Measurements from ENCODE around the gene SV2C.

SV2C gene

DNA sequence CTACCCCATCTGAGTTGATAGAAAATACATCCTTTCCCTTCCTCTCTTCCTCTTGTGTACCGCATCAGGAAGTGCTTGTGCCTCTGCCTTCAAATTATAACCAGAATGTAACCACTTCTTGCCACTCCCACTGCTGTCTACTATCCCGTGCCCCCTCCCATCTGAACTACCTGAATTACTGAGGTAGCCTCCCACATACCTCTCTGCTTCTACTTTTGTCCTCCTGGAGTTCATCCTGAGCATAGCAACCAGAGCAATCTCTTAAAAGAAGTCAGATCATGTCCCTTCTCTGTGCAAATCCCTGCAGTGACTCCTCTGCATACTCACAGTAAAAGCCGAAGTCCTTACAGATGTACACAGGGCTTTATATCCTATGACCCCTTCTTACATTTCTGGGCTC lies 23.0 kb downstream of the SV2C start:
- no peak for DNase-seq

DNA sequence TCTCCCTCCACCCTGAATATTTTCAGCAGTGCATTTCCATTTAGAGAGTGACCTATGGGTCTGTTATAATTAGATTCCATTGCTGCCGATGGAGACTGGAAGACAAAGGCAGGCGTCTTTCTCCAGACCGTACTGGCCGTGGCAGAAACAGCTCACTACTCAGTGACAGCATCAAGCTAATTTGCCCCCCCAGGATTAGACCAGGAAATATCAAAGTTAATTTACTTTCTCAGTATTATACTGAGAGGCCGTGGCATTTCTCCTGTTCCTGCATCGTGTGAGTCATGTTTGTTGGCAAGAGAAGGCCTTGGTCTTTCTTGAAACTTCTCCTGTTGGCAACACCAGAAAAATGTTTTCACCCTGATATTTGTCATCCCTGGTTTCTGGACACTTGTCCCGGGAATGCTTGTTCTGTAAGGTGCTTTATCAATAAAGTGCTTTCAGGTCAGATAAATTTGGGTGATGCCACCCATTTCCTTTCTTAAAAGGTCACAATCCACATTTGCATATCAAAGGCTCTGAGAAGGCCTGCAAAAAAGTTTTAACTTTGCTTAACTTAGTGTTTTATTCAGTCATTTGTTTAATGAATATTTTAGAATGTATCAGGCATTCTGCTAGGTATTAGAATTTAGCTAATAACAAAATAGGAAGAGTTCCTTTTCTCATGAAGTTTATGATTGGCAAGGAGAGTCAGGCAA lies 28.4 kb downstream of the SV2C start:
- DNase-seq: no peak

DNA sequence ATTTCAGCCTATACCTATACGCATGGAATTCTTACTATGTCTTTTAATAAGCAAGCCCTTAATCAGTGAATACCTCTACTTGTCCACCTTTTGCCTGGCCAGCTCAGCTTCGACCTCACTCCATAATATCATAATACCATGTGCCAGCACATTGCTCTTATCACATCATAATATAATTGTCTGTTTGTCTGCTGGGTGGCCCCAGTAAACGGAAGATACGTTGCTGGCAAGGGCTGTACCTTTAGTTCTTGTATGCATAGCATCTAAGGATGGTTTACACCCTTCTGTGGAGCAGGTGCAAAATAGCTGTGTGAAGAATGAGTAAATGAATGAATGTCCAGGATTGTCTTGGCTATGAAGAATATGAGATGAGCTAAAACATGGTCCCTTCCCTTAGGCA lies 29.9 kb downstream of the SV2C start:
- DNase-seq: no peak

DNA sequence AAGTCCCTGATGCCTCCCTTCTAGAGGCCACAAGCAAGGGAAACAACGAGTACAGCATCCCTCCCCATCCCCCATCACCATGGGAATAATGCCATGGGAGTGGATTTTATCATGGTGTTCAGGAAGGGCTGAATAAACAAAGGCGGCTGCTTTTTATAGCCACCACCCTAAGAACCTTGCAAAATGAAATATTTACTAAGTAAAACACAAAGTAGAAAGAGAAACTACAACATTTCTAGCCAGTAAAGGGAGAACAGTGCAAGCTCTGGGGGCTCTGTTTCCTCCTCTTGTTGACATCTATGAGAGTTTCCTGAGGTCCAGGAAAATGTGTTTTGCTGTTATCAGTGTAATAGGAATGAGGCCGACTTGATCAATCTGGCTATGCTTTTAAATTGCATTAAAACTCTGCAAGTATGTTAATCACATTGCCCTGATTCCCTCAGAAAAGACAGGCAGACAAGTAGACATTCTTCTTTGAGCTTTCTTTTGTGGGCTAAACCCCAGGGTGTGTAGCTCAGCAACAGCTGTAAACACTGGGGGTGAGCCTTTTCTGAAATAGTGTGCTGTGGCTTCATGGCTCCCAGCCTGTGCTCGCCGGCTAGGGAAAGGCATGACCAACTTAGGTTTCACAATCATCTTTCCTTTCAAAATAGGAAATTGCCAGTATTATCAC lies 31.1 kb downstream of the SV2C start:
- DNase-seq: no peak

DNA sequence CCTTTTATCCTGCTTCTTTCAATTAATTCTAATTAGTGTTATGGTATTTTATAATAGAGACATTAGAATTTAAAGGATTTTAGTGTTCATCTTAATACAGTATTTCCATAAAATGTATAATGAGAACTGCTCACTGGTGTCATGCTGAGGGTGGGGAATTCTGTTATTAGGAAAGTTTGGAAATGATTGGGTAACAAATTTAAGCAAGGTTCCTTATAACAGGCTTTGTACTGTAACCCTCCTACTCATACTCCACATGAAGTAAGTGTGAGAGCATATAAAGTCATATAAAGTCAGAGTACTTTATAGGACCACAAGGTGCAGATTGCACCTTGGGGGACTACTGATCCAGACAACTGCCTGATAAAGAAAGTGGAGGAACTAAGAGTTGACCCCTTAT lies 42.2 kb downstream of the SV2C start:
- no peak for DNase-seq

DNA sequence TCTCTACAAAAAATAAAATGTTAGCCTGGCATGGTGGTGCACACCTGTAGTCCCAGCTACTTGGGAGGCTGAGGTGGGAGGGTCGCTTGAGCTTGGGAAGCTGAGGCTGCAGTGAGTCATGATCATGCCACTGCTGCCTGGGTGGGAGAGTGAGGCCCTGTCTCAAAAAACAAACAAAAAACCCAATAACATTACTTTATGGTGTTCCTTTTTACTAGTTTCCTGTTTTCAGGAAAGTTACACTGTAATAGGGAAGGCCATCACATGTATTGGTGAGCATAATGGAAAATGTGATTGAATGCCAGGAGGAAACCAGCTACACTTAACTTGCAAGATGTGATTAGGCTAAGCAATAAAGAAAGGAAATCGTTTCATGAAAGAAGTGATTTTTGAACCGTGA lies 42.7 kb downstream of the SV2C start:
- no peak for DNase-seq

DNA sequence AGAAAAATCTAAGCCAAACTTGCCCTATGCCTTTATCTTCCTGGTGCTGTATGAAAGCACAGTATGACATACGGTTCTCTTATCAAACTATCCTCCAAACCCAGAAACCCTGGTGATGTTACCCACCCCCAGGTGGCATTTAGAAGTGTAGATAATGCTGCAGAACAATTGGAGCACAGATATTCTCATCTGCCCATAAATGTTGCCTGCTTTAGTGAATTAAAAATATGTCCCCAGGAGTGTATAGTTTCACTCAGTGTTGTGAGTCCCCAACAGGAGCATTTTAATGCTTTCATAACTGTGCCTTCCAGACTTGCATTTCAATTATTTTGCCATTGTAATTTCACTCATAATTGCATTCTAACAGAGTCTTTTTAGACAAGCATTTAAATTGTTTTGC lies 50.8 kb downstream of the SV2C start:
- DNase-seq: no peak

DNA sequence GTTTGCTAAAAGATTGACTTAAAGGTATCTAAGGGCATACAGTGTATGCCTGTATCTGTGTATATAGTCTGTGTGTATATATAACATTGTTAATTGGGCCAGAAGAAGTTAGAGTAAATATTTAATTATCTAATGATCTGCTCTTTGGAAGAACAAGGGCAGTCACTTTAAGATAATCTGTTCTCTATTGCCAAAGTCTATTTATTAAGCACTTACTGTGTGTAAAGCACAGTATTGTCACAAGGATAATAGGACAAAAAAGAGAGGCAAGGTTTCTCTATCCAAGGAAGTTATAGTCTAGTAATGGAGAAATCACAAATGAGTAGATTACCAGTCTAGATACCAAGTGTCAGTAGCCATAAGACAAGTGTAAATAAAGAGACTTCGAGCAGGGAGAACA lies 51.5 kb downstream of the SV2C start:
- DNase-seq: no peak

DNA sequence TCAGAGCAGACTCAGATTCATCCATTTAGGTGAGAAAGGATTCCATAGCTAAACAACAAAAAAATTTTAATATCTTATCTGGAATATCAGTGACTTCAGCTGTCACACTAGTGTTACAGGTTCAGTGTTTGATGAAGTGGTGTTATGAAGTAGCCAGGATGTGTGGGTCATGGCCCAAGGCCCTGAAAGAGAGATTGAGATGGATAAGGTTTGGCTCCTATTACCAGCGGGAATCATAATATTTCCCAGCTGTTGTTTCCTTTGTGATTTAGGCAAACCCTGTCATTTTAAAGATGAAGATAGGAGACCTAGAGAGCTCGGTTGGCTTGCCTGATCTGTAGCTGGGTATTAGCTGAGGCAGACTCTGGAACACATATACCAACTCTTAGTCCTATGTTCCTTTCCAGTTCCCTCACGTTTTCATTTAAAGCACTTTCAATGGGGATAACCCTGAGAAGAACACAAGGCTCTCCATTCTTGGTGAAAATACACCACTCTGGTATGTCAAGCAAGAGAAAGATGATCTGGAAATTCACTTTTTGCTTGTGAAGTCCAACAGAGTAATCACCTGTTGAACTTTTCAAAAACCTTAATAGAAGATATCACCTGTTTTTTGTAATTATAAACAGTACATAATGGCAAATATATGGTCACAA lies 54.8 kb downstream of the SV2C start:
- no peak for DNase-seq

DNA sequence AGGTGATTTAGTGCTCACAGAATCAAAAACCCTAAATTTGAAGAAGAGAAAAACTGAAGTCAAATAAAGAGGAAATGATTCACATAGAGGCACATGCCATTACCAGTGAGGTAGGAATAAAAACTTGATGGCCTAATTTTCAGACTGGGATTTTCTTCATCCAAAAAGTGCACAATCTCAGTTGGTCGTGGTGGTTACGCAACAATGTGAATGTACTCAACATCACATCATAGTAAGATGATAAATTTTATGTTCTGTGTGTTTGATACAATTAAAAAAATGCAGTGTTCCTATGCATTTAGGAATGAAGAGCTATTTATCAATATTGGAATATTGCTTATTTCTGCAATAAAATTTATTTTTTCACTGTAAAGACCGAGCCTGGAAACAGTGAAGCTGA lies 60.7 kb downstream of the SV2C start:
- no peak for DNase-seq

DNA sequence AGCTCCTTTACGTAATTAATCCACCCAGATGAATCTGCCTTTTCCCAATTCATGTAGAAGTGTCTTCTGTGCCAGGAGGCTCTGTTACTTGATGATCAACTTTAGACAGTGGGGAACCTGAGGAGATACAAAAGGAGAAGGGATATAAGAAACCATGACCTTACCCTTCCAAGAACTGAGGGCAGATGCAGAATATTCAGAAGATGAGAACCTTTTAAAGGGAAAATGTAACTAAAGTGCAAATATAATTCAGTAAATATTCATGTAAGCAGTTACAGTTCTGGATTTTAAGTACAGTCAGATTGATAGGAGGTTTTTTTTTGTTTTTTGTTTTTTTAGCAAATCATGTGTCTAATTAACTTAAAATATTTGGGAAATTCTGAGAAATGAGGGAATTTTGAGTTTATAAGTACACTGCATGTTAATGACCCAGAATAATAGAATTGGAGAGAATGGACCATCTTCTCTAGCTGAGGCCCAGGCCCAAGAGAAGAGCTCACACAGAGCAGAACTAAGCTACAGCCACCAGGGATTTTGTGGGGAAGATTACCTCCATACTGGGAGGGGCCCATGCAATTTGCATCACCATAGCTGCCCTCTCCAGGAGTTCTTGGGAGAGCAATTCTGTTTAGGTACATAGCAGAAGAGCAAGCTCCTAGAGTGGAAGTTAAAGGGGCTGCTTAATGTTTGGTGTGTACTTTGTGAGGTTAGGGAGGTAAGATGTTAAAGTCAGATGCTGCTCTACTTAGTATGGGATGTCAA lies 61.5 kb downstream of the SV2C start:
- DNase-seq: no peak

DNA sequence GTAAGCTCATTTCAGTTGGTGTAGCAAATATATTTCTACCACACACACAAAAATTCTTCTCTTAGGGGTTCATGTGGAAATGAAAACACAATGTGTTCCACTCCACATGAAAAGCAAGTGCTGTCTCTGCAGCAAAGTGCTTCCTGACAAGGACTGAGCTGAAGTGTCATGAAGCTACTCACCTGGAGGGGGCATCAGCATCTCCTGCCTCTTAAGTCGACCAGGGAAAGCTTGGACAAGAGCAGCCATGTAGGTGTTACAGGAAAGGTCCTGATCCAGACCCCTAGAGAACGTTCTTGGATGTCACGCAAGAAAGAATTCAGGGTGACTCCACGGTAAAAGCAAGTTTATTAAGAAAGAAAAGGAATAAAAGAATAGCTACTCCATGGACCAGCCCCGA lies 62.8 kb downstream of the SV2C start:
- DNase-seq: no peak

DNA sequence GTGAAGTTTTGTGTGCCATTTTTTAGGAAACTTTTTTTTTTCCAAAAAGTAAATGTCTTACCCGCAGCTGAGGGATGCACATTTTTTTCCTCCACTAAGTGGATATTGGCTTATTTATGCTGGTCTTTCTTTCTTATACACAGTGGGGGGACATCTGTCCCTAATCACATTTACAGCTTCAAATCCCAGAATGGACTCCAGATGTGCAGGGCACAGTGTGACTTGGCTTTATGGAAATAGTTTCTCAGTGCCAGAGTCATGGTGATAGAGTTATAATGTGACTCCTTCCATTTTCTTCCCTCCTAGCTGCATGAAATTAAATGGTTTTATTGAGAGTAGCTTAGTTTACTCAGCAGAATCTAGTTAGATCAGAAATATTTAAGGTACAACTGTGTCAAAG lies 66.5 kb downstream of the SV2C start:
- DNase-seq: no peak

DNA sequence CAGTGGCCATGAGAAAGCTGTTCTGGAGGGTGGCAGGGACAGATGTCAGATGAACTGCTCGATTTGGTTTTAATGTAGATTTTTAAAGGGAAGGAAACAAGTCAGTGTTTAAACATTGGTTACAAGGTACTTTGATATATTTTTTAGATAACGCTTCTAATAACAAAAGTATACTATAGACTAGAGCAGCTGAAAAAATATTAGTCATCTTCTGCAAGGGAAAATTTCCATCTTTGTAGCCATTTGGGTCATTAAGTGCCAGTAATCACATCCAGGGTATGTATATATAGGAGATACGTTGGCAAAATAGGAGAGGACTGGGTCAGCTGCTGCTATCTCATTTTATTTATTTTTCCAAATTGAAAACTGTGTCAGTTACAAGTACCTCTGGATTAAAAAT lies 69.0 kb downstream of the SV2C start:
- no peak for DNase-seq

DNA sequence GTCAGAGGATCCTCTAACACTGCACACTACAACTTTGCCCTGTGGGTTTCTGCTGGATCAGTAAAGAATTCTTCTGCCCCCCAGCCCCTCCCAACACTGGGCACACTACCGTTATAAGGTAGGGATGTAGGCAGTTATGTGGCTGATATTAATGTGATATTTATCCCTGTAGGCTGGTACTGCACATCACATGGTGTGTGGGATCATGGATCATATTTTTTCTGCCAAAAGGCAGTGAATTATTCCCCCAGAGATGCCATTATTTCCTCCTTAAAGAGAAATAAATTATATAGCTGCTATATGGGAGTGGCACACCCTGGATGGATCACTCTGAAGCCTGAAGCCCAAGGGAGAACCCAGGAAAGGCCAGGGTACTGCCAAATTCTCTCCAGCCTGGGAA lies 69.5 kb downstream of the SV2C start:
- DNase-seq: no peak

DNA sequence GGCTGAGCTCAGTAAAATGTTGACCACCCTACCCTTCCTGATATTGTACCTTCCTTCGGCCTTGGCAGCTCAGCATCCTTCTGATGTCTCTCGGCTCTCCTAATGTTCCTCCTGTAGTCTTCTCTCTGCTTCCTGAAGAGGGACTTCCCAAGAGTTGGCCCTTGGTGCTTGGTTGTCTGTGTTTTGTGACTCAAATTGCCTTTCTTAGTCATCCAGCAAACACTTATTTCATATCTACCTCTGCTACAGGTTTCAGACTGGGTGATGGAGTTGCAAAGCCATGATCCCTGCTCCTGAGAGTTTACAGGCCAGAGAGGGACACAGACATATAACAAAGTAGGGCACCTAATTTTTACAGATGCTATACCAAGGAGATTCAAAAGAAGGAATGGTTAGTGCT lies 70.1 kb downstream of the SV2C start:
- DNase-seq: no peak

DNA sequence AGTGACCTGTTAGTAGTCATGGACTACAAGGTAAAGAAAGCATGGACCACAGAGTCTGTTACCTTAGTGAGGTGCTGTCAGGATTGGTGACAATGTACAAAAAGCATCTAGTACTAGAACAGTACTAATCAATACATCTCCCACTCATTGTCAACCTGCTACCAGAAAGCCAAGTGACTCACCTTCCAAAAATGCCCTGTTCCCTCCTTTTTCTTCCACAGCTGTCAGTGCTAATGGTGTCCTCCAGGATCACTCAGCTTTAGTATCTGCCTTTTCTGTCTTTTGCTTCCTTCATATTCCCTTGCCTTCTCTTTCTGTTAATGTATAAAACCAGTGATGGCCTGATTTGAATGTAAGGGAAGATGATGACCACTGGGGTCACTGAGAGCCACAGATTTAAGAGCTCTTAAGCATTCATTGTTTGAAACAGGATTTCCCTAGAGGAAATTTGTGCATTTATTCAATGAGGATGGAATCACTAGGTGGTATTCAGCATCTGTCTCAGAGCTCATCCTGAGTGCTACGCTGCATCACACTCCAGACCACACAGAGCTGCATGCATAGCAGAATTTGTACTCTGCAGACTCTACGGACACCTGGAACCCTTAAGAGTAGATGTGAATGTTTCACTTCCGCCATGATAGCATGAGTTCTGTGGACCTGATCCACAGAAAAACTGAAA lies 71.0 kb downstream of the SV2C start:
- DNase-seq: no peak

DNA sequence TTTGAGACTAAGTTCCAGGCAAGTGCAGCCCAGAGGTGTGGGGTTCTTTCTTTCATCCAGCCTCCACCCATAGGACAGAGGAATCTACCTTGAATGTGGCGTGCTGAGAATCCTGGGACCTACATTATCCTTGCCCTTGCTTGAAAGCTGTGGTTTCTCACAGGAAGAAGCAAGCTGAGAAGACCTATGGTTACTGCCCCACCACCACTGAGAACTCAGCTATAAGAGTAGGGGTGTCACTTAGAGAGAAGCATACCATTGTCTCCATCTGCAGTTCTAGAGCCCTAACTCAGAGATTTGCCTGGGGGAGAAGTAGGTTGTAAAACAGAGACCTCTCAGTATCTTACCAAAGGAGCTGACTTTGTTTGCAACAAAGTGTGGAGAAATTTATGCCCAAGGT lies 72.4 kb downstream of the SV2C start:
- DNase-seq: no peak

DNA sequence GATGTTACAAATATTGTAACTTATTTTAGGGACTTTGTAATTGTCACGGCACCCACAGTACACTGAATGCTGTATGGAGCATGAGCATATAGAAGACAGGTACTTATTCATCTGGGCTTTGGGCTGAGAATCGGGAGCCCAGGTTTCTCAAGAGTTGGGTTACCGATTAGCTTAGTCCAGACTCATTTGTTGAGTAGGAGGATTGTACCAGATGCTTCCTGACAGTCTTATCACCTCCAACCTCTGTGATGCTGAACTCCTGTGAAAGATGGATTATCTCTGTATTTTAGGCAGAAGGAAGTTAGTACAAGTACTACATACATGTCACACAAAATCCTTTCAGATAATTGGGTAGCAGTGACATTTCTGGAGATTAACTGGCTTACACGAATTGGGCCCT lies 79.2 kb downstream of the SV2C start:
- DNase-seq: no peak

DNA sequence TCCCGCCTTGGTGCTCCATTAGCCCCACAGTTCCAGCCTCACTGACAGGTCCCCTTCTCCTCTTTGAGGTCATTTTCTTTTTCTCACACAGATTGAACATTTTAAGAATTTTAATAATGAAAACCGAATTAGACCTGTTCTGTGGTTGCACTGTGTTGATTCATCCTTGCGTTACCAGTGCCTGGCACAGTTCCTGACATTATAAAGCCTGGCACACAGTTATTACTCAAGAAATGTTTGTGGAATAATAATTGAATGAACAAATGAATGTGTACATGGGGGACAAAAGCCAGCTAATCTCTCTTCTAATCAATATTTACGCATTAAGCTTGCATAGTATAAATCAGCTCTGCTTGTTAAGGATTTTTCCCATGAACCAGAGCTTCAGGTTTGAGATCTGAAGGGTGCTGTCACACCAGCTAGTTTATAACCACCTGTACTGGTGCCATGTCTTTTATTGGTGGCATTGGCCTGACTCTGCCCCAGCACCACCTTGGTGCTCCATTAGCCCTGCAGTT lies 80.0 kb downstream of the SV2C start:
- no peak for DNase-seq

DNA sequence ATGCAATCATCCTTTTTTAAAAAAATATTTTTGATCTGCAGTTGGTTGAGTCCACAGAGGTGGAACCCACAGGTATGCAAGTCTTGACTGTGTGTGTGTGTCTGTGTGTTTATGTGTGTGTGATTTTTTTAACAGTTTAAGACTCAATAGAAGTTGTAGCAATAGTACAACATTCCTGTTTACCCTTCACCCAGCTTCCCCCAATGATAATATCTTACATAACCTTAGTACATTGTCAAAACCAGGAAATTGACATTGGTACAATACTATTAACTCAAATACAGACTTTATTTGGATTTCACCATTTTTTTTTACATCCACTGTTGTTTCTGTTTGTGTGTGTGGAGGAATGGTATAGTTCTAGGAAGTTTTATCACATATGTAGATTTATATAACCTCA lies 81.8 kb downstream of the SV2C start:
- DNase-seq: no peak

DNA sequence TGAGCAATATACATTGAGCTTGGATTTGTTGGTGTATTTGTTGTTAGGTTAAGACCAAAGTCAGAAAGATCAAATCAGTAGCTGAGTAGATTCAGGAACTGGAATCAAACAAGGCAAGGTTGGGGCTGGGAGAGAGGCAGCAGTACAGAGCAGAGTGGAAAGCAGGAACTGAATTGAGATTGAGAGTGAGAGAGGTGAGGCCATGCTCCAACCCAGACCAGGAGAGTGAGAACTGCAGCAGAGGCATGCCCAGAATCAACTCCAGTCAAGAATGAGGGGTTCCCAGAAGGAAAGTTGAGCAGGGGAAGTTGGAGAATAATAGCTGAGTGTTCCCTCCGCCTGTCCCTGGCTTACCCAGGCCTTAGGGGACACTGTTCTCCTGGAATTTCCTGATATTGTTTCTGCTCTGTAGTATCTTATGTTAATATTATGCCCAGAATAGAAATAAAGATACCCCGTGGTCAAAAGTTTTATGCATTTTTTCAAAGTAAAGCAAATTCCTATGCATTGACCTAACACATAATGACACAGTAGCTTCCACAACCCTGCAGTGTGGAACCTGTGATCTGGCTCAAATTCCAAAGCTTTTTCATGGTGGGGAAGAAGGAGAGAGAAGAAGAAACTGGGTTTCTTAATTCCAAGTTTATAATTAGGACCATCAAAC lies 82.7 kb downstream of the SV2C start:
- no peak for DNase-seq

Data from CD4-positive, alpha-beta T cell treated with Interferon gamma for 1 hour (primary cell).